H7 (cell line): ENCODE results near the gene TP63. TPM values are rescaled to one million over a fixed set of nuclear protein-coding genes. Genes with fewer than 3 reads are reported as not detected.
A peak's percentile ranks its signal among the peaks of the same experiment; 100 is the strongest.

Source experiments
- DNase-seq: peaks from one replicate; pipeline ENCODE4 v3.0.0; 2012
- H3K27me3 ChIP-seq: 2 replicates; pipeline ENCODE4 v1.6.0; 2011; ENCODE audit warnings: mild to moderate bottlenecking, low read length; ENCODE audit not compliant: control insufficient read depth, insufficient read depth
- H3K36me3 ChIP-seq: replicated peaks from 2 replicates; pipeline ENCODE4 v1.5.1; 2011; ENCODE audit warnings: low read length; ENCODE audit not compliant: control insufficient read depth, insufficient read depth
- H3K4me3 ChIP-seq: 2 replicates; pipeline ENCODE4 v1.5.1; 2011; ENCODE audit warnings: low read depth, mild to moderate bottlenecking, control low read depth, low read length, moderate library complexity; ENCODE audit not compliant: insufficient read depth
- total RNA-seq: library from RNA; depleted of rRNA; stranded (reverse); fragments of >200 nt; shearing (Covaris generic); gene quantifications from 2 replicates; pipeline ENCODE4 v1.2.3, GENCODE V29; 2014

The TP63 gene
- total RNA-seq, 1 experiment from 2014 or later, result not detected

- DNase-seq, result no peak
- Histone ChIP-seq H3K27me3 (no peaks in the 10 kb centered on the region), H3K4me3 (no peak overlapping the region), H3K36me3 (no peaks in the 10 kb centered on the region)
Measured at GRCh38 chr3:189683546-189684255, 52.5 kb downstream of the TP63 start.

- no peaks in the 10 kb centered on the region for H3K36me3 ChIP-seq
- no peak for DNase-seq
- H3K4me3 ChIP-seq, result no peak overlapping the region
- H3K27me3 ChIP-seq, result no peaks in the 10 kb centered on the region
Measured at GRCh38 chr3:189684317-189684716, 53.1 kb downstream of the TP63 start.

GRCh38 chr3:189685291-189685690 lies 54.1 kb downstream of the TP63 start:
- Histone ChIP-seq H3K36me3 (no peaks in the 10 kb centered on the region), H3K4me3 (no peak overlapping the region), H3K27me3 (no peaks in the 10 kb centered on the region)
- no peak for DNase-seq

- DNase-seq, result no peak
- Histone ChIP-seq H3K27me3 (no peaks in the 10 kb centered on the region), H3K36me3 (no peaks in the 10 kb centered on the region), H3K4me3 (no peak overlapping the region)
Measured at GRCh38 chr3:189685860-189686259, 54.7 kb downstream of the TP63 start.

GRCh38 chr3:189687475-189687874 lies 56.3 kb downstream of the TP63 start:
- DNase-seq, result no peak
- no peaks in the 10 kb centered on the region for H3K27me3 ChIP-seq
- no peak overlapping the region for H3K4me3 ChIP-seq
- H3K36me3 ChIP-seq, result no peaks in the 10 kb centered on the region

GRCh38 chr3:189688262-189688661 lies 57.1 kb downstream of the TP63 start:
- H3K27me3 ChIP-seq, result no peaks in the 10 kb centered on the region
- H3K4me3 ChIP-seq, result no peak overlapping the region
- DNase-seq, result no peak
- H3K36me3 ChIP-seq, result no peaks in the 10 kb centered on the region

- DNase-seq, result no peak
Measured at GRCh38 chr3:189689625-189690024, 58.4 kb downstream of the TP63 start.

GRCh38 chr3:189690237-189690636 lies 59.0 kb downstream of the TP63 start:
- DNase-seq, result no peak
- H3K4me3 ChIP-seq, result no peak overlapping the region

More at GRCh38 chr3:189689625-189690024, 58.4 kb downstream of the TP63 start:
- Histone ChIP-seq H3K36me3 (no peaks in the 10 kb centered on the region), H3K4me3 (no peak overlapping the region), H3K27me3 (no peaks in the 10 kb centered on the region)

GRCh38 chr3:189690672-189691071 lies 59.5 kb downstream of the TP63 start:
- no peaks in the 10 kb centered on the region for H3K27me3 ChIP-seq
- DNase-seq, result no peak
- no peak overlapping the region for H3K4me3 ChIP-seq
- no peaks in the 10 kb centered on the region for H3K36me3 ChIP-seq

More at GRCh38 chr3:189690237-189690636, 59.0 kb downstream of the TP63 start:
- Histone ChIP-seq H3K27me3 (no peaks in the 10 kb centered on the region), H3K36me3 (no peaks in the 10 kb centered on the region)

- Histone ChIP-seq H3K36me3 (no peaks in the 10 kb centered on the region), H3K4me3 (no peak overlapping the region), H3K27me3 (no peaks in the 10 kb centered on the region)
- DNase-seq, result no peak
Measured at GRCh38 chr3:189695400-189695799, 64.2 kb downstream of the TP63 start.

- H3K4me3 ChIP-seq, result no peak overlapping the region
- no peaks in the 10 kb centered on the region for H3K36me3 ChIP-seq
- DNase-seq, result no peak
- no peaks in the 10 kb centered on the region for H3K27me3 ChIP-seq
Measured at GRCh38 chr3:189698811-189699210, 67.6 kb downstream of the TP63 start.

GRCh38 chr3:189699885-189700284 lies 68.7 kb downstream of the TP63 start:
- Histone ChIP-seq H3K4me3 (no peak overlapping the region), H3K36me3 (no peaks in the 10 kb centered on the region), H3K27me3 (no peaks in the 10 kb centered on the region)
- DNase-seq, result no peak

- H3K27me3 ChIP-seq, result no peaks in the 10 kb centered on the region
- no peaks in the 10 kb centered on the region for H3K36me3 ChIP-seq
- H3K4me3 ChIP-seq, result no peak overlapping the region
- peak; percentile 2 for DNase-seq
Measured at GRCh38 chr3:189702066-189702646, 71.0 kb downstream of the TP63 start.

- Histone ChIP-seq H3K27me3 (no peaks in the 10 kb centered on the region), H3K4me3 (no peak overlapping the region), H3K36me3 (no peaks in the 10 kb centered on the region)
- no peak for DNase-seq
Measured at GRCh38 chr3:189703865-189704264, 72.7 kb downstream of the TP63 start.

GRCh38 chr3:189708375-189708774 lies 77.2 kb downstream of the TP63 start:
- no peak for DNase-seq
- Histone ChIP-seq H3K4me3 (no peak overlapping the region), H3K27me3 (no peaks in the 10 kb centered on the region)

More at GRCh38 chr3:189708375-189708774, 77.2 kb downstream of the TP63 start:
- no peaks in the 10 kb centered on the region for H3K36me3 ChIP-seq
